ENCODE measurements around the gene EPB41.
"Not testable (repeated sequence)": the region's sequence is repeated elsewhere in the genome, so short reads cannot be mapped to it uniquely, and the experiment has no call there.

Gene EPB41

GRCh38 chr1:29052100-29052499 lies 137.7 kb downstream of the EPB41 start:
- DNase-seq (ENCODE audit: low spot score) = no peak

GRCh38 chr1:29052941-29053340 lies 138.6 kb downstream of the EPB41 start:
- no peak for DNase-seq (ENCODE audit: low spot score)

GRCh38 chr1:29055160-29055559 lies 140.8 kb downstream of the EPB41 start:
- DNase-seq (ENCODE audit: low spot score) = no peak

GRCh38 chr1:29056256-29056655 lies 141.9 kb downstream of the EPB41 start:
- no peak for DNase-seq (ENCODE audit: low spot score)

- no peak for DNase-seq (ENCODE audit: low spot score)
These were observed 143.3 kb downstream of the EPB41 start for GRCh38 chr1:29057700-29058099.

- no peak for DNase-seq (ENCODE audit: low spot score)
These were observed 148.0 kb downstream of the EPB41 start for GRCh38 chr1:29062157-29062942.

GRCh38 chr1:29064064-29064463 lies 149.7 kb downstream of the EPB41 start:
- no peak for DNase-seq (ENCODE audit: low spot score)

GRCh38 chr1:29077155-29077554 lies 162.8 kb downstream of the EPB41 start:
- DNase-seq (ENCODE audit: low spot score) = no peak

GRCh38 chr1:29079916-29080629 lies 165.7 kb downstream of the EPB41 start:
- DNase-seq (ENCODE audit: low spot score) = not testable (repeated sequence)

GRCh38 chr1:29081201-29081600 lies 166.8 kb downstream of the EPB41 start:
- DNase-seq (ENCODE audit: low spot score) = no peak

GRCh38 chr1:29082519-29082918 lies 168.2 kb downstream of the EPB41 start:
- no peak for DNase-seq (ENCODE audit: low spot score)

GRCh38 chr1:29083317-29084195 lies 169.2 kb downstream of the EPB41 start:
- no peak for DNase-seq (ENCODE audit: low spot score)

GRCh38 chr1:29084196-29084521 lies 169.8 kb downstream of the EPB41 start:
- DNase-seq (ENCODE audit: low spot score) = no peak

GRCh38 chr1:29090937-29091618 lies 176.7 kb downstream of the EPB41 start:
- no peak for DNase-seq (ENCODE audit: low spot score)

- DNase-seq (ENCODE audit: low spot score) = not testable (repeated sequence)
These were observed 178.3 kb downstream of the EPB41 start for GRCh38 chr1:29092704-29093103.

GRCh38 chr1:29094433-29094832 lies 180.1 kb downstream of the EPB41 start:
- DNase-seq (ENCODE audit: low spot score) = no peak

GRCh38 chr1:29094954-29095353 lies 180.6 kb downstream of the EPB41 start:
- DNase-seq (ENCODE audit: low spot score) = no peak

- no peak for DNase-seq (ENCODE audit: low spot score)
These were observed 182.0 kb downstream of the EPB41 start for GRCh38 chr1:29096231-29096886.

- no peak for DNase-seq (ENCODE audit: low spot score)
These were observed 184.9 kb downstream of the EPB41 start for GRCh38 chr1:29099286-29099685.

- DNase-seq (ENCODE audit: low spot score) = no peak
These were observed 186.1 kb downstream of the EPB41 start for GRCh38 chr1:29100487-29100886.

- no peak for DNase-seq (ENCODE audit: low spot score)
These were observed 191.5 kb downstream of the EPB41 start for GRCh38 chr1:29105822-29106221.

- DNase-seq (ENCODE audit: low spot score) = not testable (repeated sequence)
These were observed 193.7 kb downstream of the EPB41 start for GRCh38 chr1:29108041-29108440.

Measured in NAMALWA (cell line).